Measurements from ENCODE around the gene ALLC. TPM values are rescaled to one million over a fixed set of nuclear protein-coding genes. Genes with fewer than 3 reads are reported as not detected.

The ALLC gene
- total RNA-seq, 3 donors from 2014 or later = 0.16 TPM; not detected in 2

DNA sequence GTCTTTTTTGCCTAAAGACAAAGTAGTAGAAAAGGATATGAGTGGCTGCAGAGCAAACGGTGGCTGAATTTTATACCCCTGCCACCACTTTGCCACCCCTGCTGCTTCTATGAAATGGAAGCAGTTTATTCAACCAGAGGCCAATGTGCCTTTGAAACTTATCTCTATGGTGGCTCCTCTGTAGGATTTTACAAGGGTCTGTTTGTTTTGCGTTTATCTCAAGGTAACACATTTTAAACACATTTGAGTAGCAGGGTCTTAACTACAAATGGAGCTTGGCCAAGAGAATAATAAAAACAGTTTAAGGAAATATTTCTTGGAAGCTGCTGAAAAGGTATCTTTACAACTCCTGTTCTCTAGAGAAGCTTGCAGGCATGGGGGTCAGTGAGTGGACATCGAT is 6.1 kb downstream of the ALLC start:
- Histone ChIP-seq H3K36me3 (no peaks in the 10 kb centered on the region), H3K4me1 (no peaks in the 10 kb centered on the region), H3K9me3 (no peaks in the 10 kb centered on the region), H3K27me3 (no peaks in the 10 kb centered on the region), H3K4me3 (no peak overlapping the region), H3K27ac (no peak overlapping the region)
- DNase-seq (ENCODE audit: low spot score in 2 of 2) = no peak
- intact Hi-C loops (cut with DNase I; ENCODE audit: low total_unique reads) = no loop called here
- TF ChIP-seq POLR2A (IDR thresholded peaks at IDR 0.05) = no peak

- no peaks in the 10 kb centered on the region for H3K4me1 ChIP-seq
- no peaks in the 10 kb centered on the region for H3K9me3 ChIP-seq
- DNase-seq (ENCODE audit: low spot score in 2 of 2) = no peak
- no peak overlapping the region for H3K4me3 ChIP-seq
- intact Hi-C loops (cut with DNase I; ENCODE audit: low total_unique reads) = no loop called here
- no peaks in the 10 kb centered on the region for H3K36me3 ChIP-seq
- no peak for TF ChIP-seq POLR2A (IDR thresholded peaks at IDR 0.05)
- no peak for TF ChIP-seq POLR2AphosphoS5 (IDR thresholded peaks at IDR 0.05)
- no peak for TF ChIP-seq CTCF (IDR thresholded peaks at IDR 0.05)
- no peak overlapping the region for H3K27ac ChIP-seq
- no peaks in the 10 kb centered on the region for H3K27me3 ChIP-seq
Observed at GRCh38 chr2:3664925-3665324, 6.9 kb downstream of the ALLC start.

DNA sequence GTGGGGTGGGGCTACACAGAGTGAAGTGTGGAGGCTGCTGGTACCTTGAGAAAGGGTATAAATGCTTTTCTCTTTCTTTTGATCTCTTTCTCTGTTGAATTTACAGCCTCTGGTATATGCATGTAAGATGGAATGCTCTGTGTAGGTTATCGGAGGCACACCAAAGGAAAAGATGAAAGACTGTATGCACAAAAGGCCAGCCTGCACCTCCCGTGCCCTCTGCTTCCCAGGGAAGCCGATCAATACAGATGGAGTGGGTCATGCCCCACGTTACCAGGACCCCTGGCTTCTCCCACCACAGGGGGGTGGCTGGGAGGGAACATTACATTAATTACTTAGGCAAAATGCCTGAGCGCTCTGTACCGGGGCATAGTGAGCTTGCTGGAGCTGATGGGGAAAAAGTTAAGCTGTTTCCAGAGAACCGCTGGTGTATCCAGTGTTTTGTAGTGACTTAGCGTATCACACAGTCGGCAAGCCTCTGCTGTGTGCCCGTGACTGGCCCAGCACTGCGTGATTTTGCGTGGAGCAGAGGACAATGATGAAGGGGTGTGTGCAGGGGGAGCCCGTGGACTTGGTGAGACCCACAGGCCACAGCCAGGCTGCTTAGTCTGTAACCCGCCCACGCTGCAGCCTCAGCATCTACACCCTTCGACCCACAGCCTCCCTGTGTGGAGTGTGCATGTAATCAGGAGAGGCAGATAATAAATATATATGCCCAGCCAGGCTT is 8.0 kb downstream of the ALLC start:
- no peaks in the 10 kb centered on the region for H3K36me3 ChIP-seq
- no peak for DNase-seq (ENCODE audit: low spot score in 2 of 2)
- no peaks in the 10 kb centered on the region for H3K27me3 ChIP-seq
- H3K4me3 ChIP-seq = no peak overlapping the region
- no peaks in the 10 kb centered on the region for H3K4me1 ChIP-seq
- no peaks in the 10 kb centered on the region for H3K9me3 ChIP-seq
- no peak for TF ChIP-seq POLR2AphosphoS5 (IDR thresholded peaks at IDR 0.05)
- H3K27ac ChIP-seq = no peak overlapping the region
- intact Hi-C loops (cut with DNase I; ENCODE audit: low total_unique reads) = no loop called here

GRCh38 chr2:3666613-3666975 is 8.6 kb downstream of the ALLC start:
- DNase-seq (ENCODE audit: low spot score in 2 of 2) = no peak

GRCh38 chr2:3667151-3667631 is 9.2 kb downstream of the ALLC start:
- Histone ChIP-seq H3K36me3 (no peaks in the 10 kb centered on the region), H3K4me1 (no peaks in the 10 kb centered on the region), H3K27ac (no peak overlapping the region), H3K9me3 (no peaks in the 10 kb centered on the region), H3K27me3 (no peaks in the 10 kb centered on the region), H3K4me3 (peak overlapping the region in 1 of 3 donors; percentile 25)
- TF ChIP-seq POLR2AphosphoS5 (IDR thresholded peaks at IDR 0.05) = no peak
- no peak for TF ChIP-seq CTCF (IDR thresholded peaks at IDR 0.05)
- TF ChIP-seq POLR2A (IDR thresholded peaks at IDR 0.05) = no peak
- intact Hi-C loops (cut with DNase I; ENCODE audit: low total_unique reads) = no loop called here
- DNase-seq (ENCODE audit: low spot score in 2 of 2) = no peak

More at GRCh38 chr2:3666613-3666975, 8.6 kb downstream of the ALLC start:
- H3K27ac ChIP-seq = no peak overlapping the region
- TF ChIP-seq POLR2A (IDR thresholded peaks at IDR 0.05) = no peak
- TF ChIP-seq POLR2AphosphoS5 (IDR thresholded peaks at IDR 0.05) = no peak
- TF ChIP-seq CTCF (IDR thresholded peaks at IDR 0.05) = no peak
- no peaks in the 10 kb centered on the region for H3K36me3 ChIP-seq
- no peak overlapping the region for H3K4me3 ChIP-seq
- no peaks in the 10 kb centered on the region for H3K9me3 ChIP-seq
- H3K4me1 ChIP-seq = no peaks in the 10 kb centered on the region
- no peaks in the 10 kb centered on the region for H3K27me3 ChIP-seq
- intact Hi-C loops (cut with DNase I; ENCODE audit: low total_unique reads) = no loop called here

DNA sequence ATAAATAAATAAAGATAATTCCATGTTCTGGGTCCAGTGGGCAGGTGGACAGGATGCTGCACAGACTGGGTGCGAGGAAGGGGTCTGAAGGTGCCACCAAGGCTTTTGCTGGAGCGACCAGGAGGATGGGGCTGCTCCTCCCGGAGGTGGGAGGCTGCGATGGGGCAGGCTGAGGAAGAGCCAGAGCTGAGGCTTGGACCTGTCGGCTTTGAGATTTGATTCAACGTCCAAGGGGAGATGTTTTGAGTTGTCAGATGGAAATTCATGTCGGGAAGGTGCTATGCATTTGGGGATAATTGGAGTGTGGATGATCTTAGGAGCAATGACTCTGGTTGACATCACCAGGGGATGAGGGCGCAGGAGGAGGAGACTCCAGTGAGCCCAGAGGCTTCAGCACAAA is 11.7 kb downstream of the ALLC start:
- no peak overlapping the region for H3K4me3 ChIP-seq
- no peaks in the 10 kb centered on the region for H3K9me3 ChIP-seq
- TF ChIP-seq CTCF (IDR thresholded peaks at IDR 0.05) (no peak), POLR2AphosphoS5 (IDR thresholded peaks at IDR 0.05) (no peak), POLR2A (IDR thresholded peaks at IDR 0.05) (no peak)
- DNase-seq (ENCODE audit: low spot score in 2 of 2) = no peak
- H3K4me1 ChIP-seq = no peaks in the 10 kb centered on the region
- no peak overlapping the region for H3K27ac ChIP-seq
- no peaks in the 10 kb centered on the region for H3K36me3 ChIP-seq
- intact Hi-C loops (cut with DNase I; ENCODE audit: low total_unique reads) = no loop called here
- no peaks in the 10 kb centered on the region for H3K27me3 ChIP-seq
